Measurements from ENCODE around the gene RHBDL3.
A peak's percentile ranks its signal among the peaks of the same experiment; 100 is the strongest.

Gene RHBDL3

GRCh38 chr17:32320847-32321246 is 55.2 kb downstream of the RHBDL3 start:
- peak overlapping the region; percentile 5 for H3K4me3 ChIP-seq (ENCODE audit: low read depth, low read length)
- DNase-seq: no peak
- H3K9me3 ChIP-seq (ENCODE audit: insufficient read depth, low read depth, low read length): peaks cover 2% of the 10 kb centered on the region
- no peaks in the 10 kb centered on the region for H3K79me1 ChIP-seq (ENCODE audit: low read length)
- H3K4me1 ChIP-seq (ENCODE audit: control insufficient read depth in 1 of 2, insufficient read depth in 2 of 2, low read length in 2 of 2): no peaks in the 10 kb centered on the region
- no peak overlapping the region for H2BK5ac ChIP-seq (ENCODE audit: low read depth, low read length, poor library complexity)
- no peak overlapping the region for H4K8ac ChIP-seq (ENCODE audit: low read depth, low read length)
- peak overlapping the region; percentile 29 for H3K9ac ChIP-seq (ENCODE audit: low read length)
- H3K27ac ChIP-seq (ENCODE audit: low read depth, low read length): no peak overlapping the region
- no peak overlapping the region for H4K91ac ChIP-seq (ENCODE audit: low read depth, low read length)
- H4K12ac ChIP-seq (ENCODE audit: low read depth, low read length): no peak overlapping the region
- H3K27me3 ChIP-seq (ENCODE audit: insufficient read depth, low read length): no peaks in the 10 kb centered on the region
- H2BK120ac ChIP-seq (ENCODE audit: insufficient read depth, low read length, poor library complexity): no peak overlapping the region
- H2AFZ ChIP-seq (ENCODE audit: insufficient read depth, low read length, poor library complexity): no peak overlapping the region
- H2AK5ac ChIP-seq (ENCODE audit: low read length): no peak overlapping the region
- H3K14ac ChIP-seq (ENCODE audit: low read length): no peak overlapping the region
- no peak overlapping the region for H3K18ac ChIP-seq (ENCODE audit: low read length)
- H3K36me3 ChIP-seq (ENCODE audit: control insufficient read depth in 1 of 2, insufficient read depth in 2 of 2, low read length in 2 of 2): no peaks in the 10 kb centered on the region
- no peak overlapping the region for H3K4ac ChIP-seq (ENCODE audit: low read depth, low read length)
- no peaks in the 10 kb centered on the region for H3K79me2 ChIP-seq (ENCODE audit: control insufficient read depth, insufficient read depth, low read length, poor library complexity)
- no peak overlapping the region for H3K4me2 ChIP-seq (ENCODE audit: low read length)
- no CpG with 5 or more reads among the region's 15 CpGs for WGBS (ENCODE audit: extremely low coverage, insufficient coverage, insufficient read length)
- H3K23ac ChIP-seq (ENCODE audit: low read length): no peak overlapping the region
- H2BK12ac ChIP-seq (ENCODE audit: low read length): no peak overlapping the region

GRCh38 chr17:32323046-32323445 is 57.4 kb downstream of the RHBDL3 start:
- Histone ChIP-seq H4K8ac (ENCODE audit: low read depth, low read length) (no peak overlapping the region), H3K4me3 (ENCODE audit: low read depth, low read length) (no peak overlapping the region), H2BK5ac (ENCODE audit: low read depth, low read length, poor library complexity) (no peak overlapping the region), H3K14ac (ENCODE audit: low read length) (no peak overlapping the region), H3K9ac (ENCODE audit: low read length) (no peak overlapping the region), H2BK12ac (ENCODE audit: low read length) (no peak overlapping the region), H3K79me1 (ENCODE audit: low read length) (no peaks in the 10 kb centered on the region), H3K4ac (ENCODE audit: low read depth, low read length) (no peak overlapping the region), H2BK120ac (ENCODE audit: insufficient read depth, low read length, poor library complexity) (no peak overlapping the region), H3K79me2 (ENCODE audit: control insufficient read depth, insufficient read depth, low read length, poor library complexity) (no peaks in the 10 kb centered on the region), H4K12ac (ENCODE audit: low read depth, low read length) (no peak overlapping the region), H3K27ac (ENCODE audit: low read depth, low read length) (no peak overlapping the region), H3K23ac (ENCODE audit: low read length) (no peak overlapping the region), H2AK5ac (ENCODE audit: low read length) (no peak overlapping the region), H3K36me3 (ENCODE audit: control insufficient read depth in 1 of 2, insufficient read depth in 2 of 2, low read length in 2 of 2) (no peaks in the 10 kb centered on the region), H3K4me2 (ENCODE audit: low read length) (no peak overlapping the region), H3K27me3 (ENCODE audit: insufficient read depth, low read length) (no peaks in the 10 kb centered on the region), H3K9me3 (ENCODE audit: insufficient read depth, low read depth, low read length) (peaks cover 2% of the 10 kb centered on the region), H3K18ac (ENCODE audit: low read length) (no peak overlapping the region), H4K91ac (ENCODE audit: low read depth, low read length) (no peak overlapping the region), H2AFZ (ENCODE audit: insufficient read depth, low read length, poor library complexity) (no peak overlapping the region), H3K4me1 (ENCODE audit: control insufficient read depth in 1 of 2, insufficient read depth in 2 of 2, low read length in 2 of 2) (no peaks in the 10 kb centered on the region)
- WGBS (ENCODE audit: extremely low coverage, insufficient coverage, insufficient read length): no CpG with 5 or more reads among the region's 10 CpGs
- DNase-seq: no peak

- no peak for DNase-seq
- no peak overlapping the region for H2BK12ac ChIP-seq (ENCODE audit: low read length)
- H3K23ac ChIP-seq (ENCODE audit: low read length): no peak overlapping the region
- no peaks in the 10 kb centered on the region for H3K79me1 ChIP-seq (ENCODE audit: low read length)
- H4K91ac ChIP-seq (ENCODE audit: low read depth, low read length): no peak overlapping the region
- no peak overlapping the region for H3K4ac ChIP-seq (ENCODE audit: low read depth, low read length)
- H2BK120ac ChIP-seq (ENCODE audit: insufficient read depth, low read length, poor library complexity): no peak overlapping the region
- H3K4me1 ChIP-seq (ENCODE audit: control insufficient read depth in 1 of 2, insufficient read depth in 2 of 2, low read length in 2 of 2): no peaks in the 10 kb centered on the region
- no peak overlapping the region for H3K27ac ChIP-seq (ENCODE audit: low read depth, low read length)
- H4K8ac ChIP-seq (ENCODE audit: low read depth, low read length): no peak overlapping the region
- H4K12ac ChIP-seq (ENCODE audit: low read depth, low read length): no peak overlapping the region
- H3K9ac ChIP-seq (ENCODE audit: low read length): no peak overlapping the region
- no CpG with 5 or more reads among the region's 11 CpGs for WGBS (ENCODE audit: extremely low coverage, insufficient coverage, insufficient read length)
- H2AFZ ChIP-seq (ENCODE audit: insufficient read depth, low read length, poor library complexity): no peak overlapping the region
- H3K18ac ChIP-seq (ENCODE audit: low read length): no peak overlapping the region
- H3K4me3 ChIP-seq (ENCODE audit: low read depth, low read length): no peak overlapping the region
- no peak overlapping the region for H3K4me2 ChIP-seq (ENCODE audit: low read length)
- no peaks in the 10 kb centered on the region for H3K79me2 ChIP-seq (ENCODE audit: control insufficient read depth, insufficient read depth, low read length, poor library complexity)
- H3K9me3 ChIP-seq (ENCODE audit: insufficient read depth, low read depth, low read length): peaks cover 2% of the 10 kb centered on the region
- no peaks in the 10 kb centered on the region for H3K27me3 ChIP-seq (ENCODE audit: insufficient read depth, low read length)
- H2AK5ac ChIP-seq (ENCODE audit: low read length): no peak overlapping the region
- no peak overlapping the region for H2BK5ac ChIP-seq (ENCODE audit: low read depth, low read length, poor library complexity)
- H3K36me3 ChIP-seq (ENCODE audit: control insufficient read depth in 1 of 2, insufficient read depth in 2 of 2, low read length in 2 of 2): no peaks in the 10 kb centered on the region
- H3K14ac ChIP-seq (ENCODE audit: low read length): no peak overlapping the region
Measured at GRCh38 chr17:32323811-32324491, 58.3 kb downstream of the RHBDL3 start.

- Histone ChIP-seq H3K27me3 (ENCODE audit: insufficient read depth, low read length) (no peaks in the 10 kb centered on the region), H2BK12ac (ENCODE audit: low read length) (no peak overlapping the region)
- no CpG with 5 or more reads among the region's 1 CpG for WGBS (ENCODE audit: extremely low coverage, insufficient coverage, insufficient read length)
Measured at GRCh38 chr17:32327911-32328310, 62.3 kb downstream of the RHBDL3 start.

More at GRCh38 chr17:32327911-32328310, 62.3 kb downstream of the RHBDL3 start:
- Histone ChIP-seq H2BK5ac (ENCODE audit: low read depth, low read length, poor library complexity) (no peak overlapping the region), H3K14ac (ENCODE audit: low read length) (no peak overlapping the region), H4K8ac (ENCODE audit: low read depth, low read length) (no peak overlapping the region), H3K23ac (ENCODE audit: low read length) (no peak overlapping the region), H3K9me3 (ENCODE audit: insufficient read depth, low read depth, low read length) (no peaks in the 10 kb centered on the region), H4K91ac (ENCODE audit: low read depth, low read length) (no peak overlapping the region), H3K4me1 (ENCODE audit: control insufficient read depth in 1 of 2, insufficient read depth in 2 of 2, low read length in 2 of 2) (no peaks in the 10 kb centered on the region), H3K79me1 (ENCODE audit: low read length) (no peaks in the 10 kb centered on the region), H3K4me2 (ENCODE audit: low read length) (no peak overlapping the region), H3K18ac (ENCODE audit: low read length) (no peak overlapping the region), H3K4me3 (ENCODE audit: low read depth, low read length) (no peak overlapping the region), H3K4ac (ENCODE audit: low read depth, low read length) (no peak overlapping the region), H3K36me3 (ENCODE audit: control insufficient read depth in 1 of 2, insufficient read depth in 2 of 2, low read length in 2 of 2) (peaks cover 1 to 9% of the 10 kb centered on the region in 2 experiments), H2AK5ac (ENCODE audit: low read length) (no peak overlapping the region), H3K9ac (ENCODE audit: low read length) (no peak overlapping the region), H3K27ac (ENCODE audit: low read depth, low read length) (no peak overlapping the region), H3K79me2 (ENCODE audit: control insufficient read depth, insufficient read depth, low read length, poor library complexity) (no peaks in the 10 kb centered on the region), H4K12ac (ENCODE audit: low read depth, low read length) (no peak overlapping the region), H2BK120ac (ENCODE audit: insufficient read depth, low read length, poor library complexity) (no peak overlapping the region), H2AFZ (ENCODE audit: insufficient read depth, low read length, poor library complexity) (no peak overlapping the region)
- DNase-seq: peak; percentile 28 to 58

Measured in trophoblast cell (in vitro differentiated cells and primary cell).